HG03457 (cell line): ENCODE data around the gene GLT8D1.
"Not testable (repeated sequence)": the region's sequence is repeated elsewhere in the genome, so short reads cannot be mapped to it uniquely, and the experiment has no call there.

Source experiments
- ATAC-seq: cut with Tn5 transposase; IDR thresholded peaks from one replicate; pipeline ENCODE4 v1.9.1; 2021; ENCODE audit warnings: moderate number of reproducible peaks; ENCODE audit not compliant: unreplicated experiment

Gene GLT8D1

GRCh38 chr3:52681596-52681995 is 24.0 kb downstream of the GLT8D1 start:
- ATAC-seq, result no peak

GRCh38 chr3:52679811-52680210 is 25.8 kb downstream of the GLT8D1 start:
- no peak for ATAC-seq

DNA sequence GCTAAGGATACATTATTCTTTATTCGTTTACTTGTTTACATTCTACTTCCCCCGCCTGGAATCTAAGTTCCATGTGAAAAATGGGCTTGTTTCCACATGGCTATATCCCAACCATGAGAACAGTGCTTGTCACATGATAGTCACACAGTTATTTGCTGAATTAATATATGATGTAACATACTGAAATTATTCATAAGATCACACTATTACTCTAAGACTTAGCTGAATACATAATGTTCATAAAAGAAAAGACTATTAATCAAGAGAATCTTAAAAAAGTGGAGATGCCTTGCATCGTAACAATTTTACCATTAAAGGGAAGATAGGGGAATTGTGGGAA is 26.4 kb downstream of the GLT8D1 start:
- ATAC-seq, result no peak

DNA sequence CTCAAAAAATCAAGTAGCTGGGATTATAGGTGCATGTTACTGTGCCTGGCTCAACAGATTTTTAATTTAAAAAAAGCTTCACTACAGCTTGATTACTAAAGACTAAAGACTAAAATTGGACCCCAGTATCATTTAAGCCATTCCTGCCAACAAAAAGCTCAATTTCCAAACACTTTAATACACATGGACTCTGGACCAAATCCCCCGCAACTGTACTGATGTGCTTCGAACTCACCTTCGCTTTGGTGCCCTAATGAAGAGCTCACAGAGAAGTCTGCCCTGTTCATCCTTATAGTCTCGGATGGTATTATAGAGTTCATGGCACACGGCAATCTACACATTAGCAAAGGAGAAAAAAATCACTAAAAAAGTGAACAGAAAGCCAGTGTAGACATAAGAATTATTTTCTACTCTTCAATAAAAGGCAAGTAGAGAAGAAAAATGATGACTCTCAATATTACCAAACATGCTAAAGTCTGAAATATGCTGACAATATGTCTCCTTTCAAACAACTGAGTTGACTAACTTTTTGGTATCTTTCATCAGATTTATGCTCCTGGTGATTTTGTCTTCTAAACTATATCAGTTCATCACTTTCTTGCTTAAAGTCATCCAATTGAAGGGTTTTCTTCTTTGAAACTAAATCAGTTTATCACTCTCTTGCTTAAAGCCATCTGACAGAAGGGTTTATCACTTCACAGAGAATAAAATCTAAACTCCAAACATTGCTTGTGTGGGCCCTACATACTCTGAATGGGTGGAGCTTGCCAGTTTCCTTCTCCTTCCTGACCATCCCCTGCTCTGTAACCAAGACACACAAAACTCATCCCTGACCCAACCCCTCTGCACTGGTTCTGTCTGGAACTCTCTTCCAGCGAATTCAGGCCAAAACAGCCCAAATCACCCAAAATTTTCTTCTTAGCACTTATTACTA is 27.1 kb downstream of the GLT8D1 start:
- ATAC-seq, result no peak

- ATAC-seq, result not testable (repeated sequence)
These were observed 29.4 kb downstream of the GLT8D1 start for GRCh38 chr3:52676201-52676600.

GRCh38 chr3:52671676-52672075 is 33.9 kb downstream of the GLT8D1 start:
- ATAC-seq, result no peak

GRCh38 chr3:52670621-52671521 is 34.7 kb downstream of the GLT8D1 start:
- ATAC-seq, result peak; percentile 53

DNA sequence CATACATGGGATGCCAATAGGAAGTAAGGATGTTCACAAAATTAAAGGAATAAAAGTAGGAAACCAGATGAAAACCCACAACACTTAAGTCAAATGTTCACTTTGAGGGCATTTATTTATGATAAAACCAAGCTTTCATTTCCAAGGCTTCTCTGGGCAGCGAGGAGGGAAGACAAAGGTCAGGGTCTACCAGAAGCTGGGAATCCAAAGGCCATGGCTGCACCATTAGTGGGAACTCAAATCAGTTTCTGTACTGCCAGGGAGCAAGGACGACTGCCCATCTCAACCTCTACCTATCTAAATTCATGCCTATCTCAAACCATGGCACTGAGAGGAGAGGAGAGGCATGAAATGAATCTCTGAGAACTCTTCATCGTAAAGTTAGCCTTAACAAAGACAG is 42.5 kb downstream of the GLT8D1 start:
- no peak for ATAC-seq

- ATAC-seq, result no peak
These were observed 45.5 kb downstream of the GLT8D1 start for GRCh38 chr3:52660046-52660445.

GRCh38 chr3:52655895-52656294 is 49.7 kb downstream of the GLT8D1 start:
- ATAC-seq, result no peak

DNA sequence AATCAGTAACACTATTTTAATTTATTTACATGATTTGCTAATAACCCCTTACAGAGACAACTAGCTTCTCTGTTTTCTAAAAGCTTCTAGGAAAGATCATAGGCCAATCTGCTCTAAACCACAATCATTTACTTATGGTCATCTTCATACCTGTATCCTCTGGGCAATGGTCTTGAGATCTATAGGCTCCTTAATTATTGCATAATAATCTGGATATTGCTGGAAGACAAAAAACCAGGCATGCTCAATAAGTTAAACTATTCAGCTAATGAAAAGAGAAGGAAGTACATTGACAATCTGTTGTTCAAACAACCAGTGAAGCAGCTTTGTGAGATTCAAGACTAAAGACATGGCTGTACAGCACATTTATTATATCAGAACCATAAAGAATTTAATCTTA is 54.0 kb downstream of the GLT8D1 start:
- no peak for ATAC-seq

DNA sequence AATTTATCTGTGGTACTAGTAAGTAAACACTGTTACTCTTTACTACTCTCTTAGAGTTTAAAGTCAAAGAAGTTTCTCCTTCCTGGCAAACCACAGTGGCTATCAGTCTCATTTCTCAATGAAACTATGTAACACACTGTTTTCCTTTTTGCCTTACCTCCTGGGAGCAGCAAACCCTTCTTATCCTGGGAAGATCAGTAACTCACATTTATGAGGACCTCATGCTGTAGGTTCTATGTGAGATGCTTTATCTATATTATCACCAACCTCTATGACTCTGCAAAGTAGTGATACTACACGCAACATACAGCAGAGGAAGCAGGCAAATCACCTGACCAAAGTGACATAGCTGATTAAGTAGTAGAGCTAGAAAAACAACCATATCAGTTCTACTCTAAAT is 55.2 kb downstream of the GLT8D1 start:
- no peak for ATAC-seq

DNA sequence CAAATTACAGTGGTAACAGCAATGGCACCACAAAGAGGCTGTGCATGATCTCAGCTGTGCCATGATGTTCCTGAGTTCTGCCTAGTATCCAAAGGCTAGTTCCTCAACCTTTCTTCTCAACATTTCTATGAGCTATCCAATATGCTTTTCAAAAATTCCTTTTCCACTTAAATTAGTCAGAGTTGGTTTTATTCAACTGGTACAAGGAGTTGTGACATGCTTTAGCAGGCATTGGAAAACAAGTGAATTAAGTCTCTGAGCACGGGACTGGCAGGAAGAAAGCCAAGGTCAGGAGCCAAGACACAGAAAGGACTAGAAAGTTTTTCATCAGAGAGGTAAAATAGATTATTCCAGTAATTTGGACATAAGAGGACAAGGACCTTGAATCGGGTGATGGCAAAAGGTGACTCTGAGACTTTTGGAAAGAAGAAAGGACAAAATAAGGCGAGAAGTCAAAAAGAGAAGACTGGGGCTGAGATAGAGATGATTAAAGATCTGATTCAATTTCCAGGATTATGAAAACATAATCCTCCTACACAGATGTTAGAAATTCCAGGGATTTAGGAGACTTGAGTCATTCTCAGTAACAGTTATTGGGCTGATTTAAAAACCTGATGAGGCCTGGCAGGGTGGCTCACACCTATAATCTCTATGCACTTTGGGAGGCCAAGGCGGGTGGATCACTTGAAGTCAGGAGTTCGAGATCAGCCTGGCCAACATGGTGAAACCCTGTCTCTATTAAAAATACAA is 56.0 kb downstream of the GLT8D1 start:
- no peak for ATAC-seq

- ATAC-seq, result no peak
These were observed 60.0 kb downstream of the GLT8D1 start for GRCh38 chr3:52645549-52645948.
